Kidney glomerular epithelial cell (primary cell): ENCODE results near the gene EFNA1.

Source experiments
- DNase-seq: peaks from one replicate; lab custom pipeline; 2025; lab: John Stamatoyannopoulos, UW

Gene EFNA1

GRCh38 chr1:155174324-155175280, 46.9 kb downstream of the EFNA1 start:
- no peak for DNase-seq

- no peak for DNase-seq
These were observed 47.7 kb downstream of the EFNA1 start for GRCh38 chr1:155175281-155175926.

- DNase-seq = no peak
These were observed 48.3 kb downstream of the EFNA1 start for GRCh38 chr1:155175927-155176371.

- peak; percentile 70 for DNase-seq
These were observed 48.9 kb downstream of the EFNA1 start for GRCh38 chr1:155176544-155177071.

GRCh38 chr1:155177192-155177917, 49.7 kb downstream of the EFNA1 start:
- DNase-seq = no peak

- no peak for DNase-seq
These were observed 50.2 kb downstream of the EFNA1 start for GRCh38 chr1:155177918-155178281.

- no peak for DNase-seq
These were observed 50.9 kb downstream of the EFNA1 start for GRCh38 chr1:155178441-155179111.

- no peak for DNase-seq
These were observed 51.7 kb downstream of the EFNA1 start for GRCh38 chr1:155179112-155180031.

GRCh38 chr1:155181371-155182051, 53.8 kb downstream of the EFNA1 start:
- no peak for DNase-seq

GRCh38 chr1:155182052-155182550, 54.4 kb downstream of the EFNA1 start:
- no peak for DNase-seq

GRCh38 chr1:155183775-155184221, 56.1 kb downstream of the EFNA1 start:
- no peak for DNase-seq

GRCh38 chr1:155184351-155184811, 56.7 kb downstream of the EFNA1 start:
- no peak for DNase-seq
